WTC11 (cell line): ENCODE results near the gene ZNF571. TPM values are rescaled to one million over a fixed set of nuclear protein-coding genes. Genes with fewer than 3 reads are reported as not detected.

ENCODE experiments used
- ATAC-seq: fragments of 200-7000 bp; cut with Tn5 transposase; 2 replicates; pipeline ENCODE4 v1.10.0; 2021; ENCODE audit warnings: mild to moderate bottlenecking, moderate library complexity
- CTCF ChIA-PET: fragments of 300-600 bp; sonication (Branson Sonifier 250); formaldehyde crosslinking; loops from one replicate; lab custom pipeline; 2021; ENCODE audit warnings: antibody characterized with exemption; lab: Charles Lee
- POLR2A ChIA-PET: fragments of 350-600 bp; sonication (Branson Sonifier 250); formaldehyde crosslinking; loops from one replicate; lab custom pipeline; 2021; ENCODE audit warnings: antibody characterized with exemption; lab: Charles Lee
- DNase-seq: peaks from one replicate; pipeline ENCODE4 v3.0.0; 2021; ENCODE audit warnings: low spot score
- H3K27ac Mint-ChIP-seq: 2 replicates; pipeline ENCODE4 v1.8.0; 2021; ENCODE audit warnings: mixed read lengths
- H3K27me3 Mint-ChIP-seq: 2 replicates; pipeline ENCODE4 v1.8.0; 2021; ENCODE audit warnings: low read depth, mild to moderate bottlenecking, moderate library complexity, mixed read lengths
- H3K36me3 Mint-ChIP-seq: 2 replicates; pipeline ENCODE4 v1.8.0; 2021; ENCODE audit warnings: mixed read lengths
- H3K4me1 Mint-ChIP-seq: 2 replicates; pipeline ENCODE4 v1.8.0; 2022; ENCODE audit warnings: mixed read lengths
- H3K4me3 Mint-ChIP-seq: 2 replicates; pipeline ENCODE4 v1.8.0; 2021; ENCODE audit warnings: mild to moderate bottlenecking, moderate library complexity, mixed read lengths
- H3K9me3 Mint-ChIP-seq: 2 replicates; pipeline ENCODE4 v1.8.0; 2021; ENCODE audit warnings: mixed read lengths
- AR ChIP-seq: fragments of 250-450 bp; sonication (Bioruptor Pico); IDR thresholded peaks from 2 replicates; pipeline ENCODE4 v1.9.0; 2021; ENCODE audit warnings: mild to moderate bottlenecking
- CBFB ChIP-seq: sonication (generic); formaldehyde crosslinking; IDR thresholded peaks from 2 replicates; pipeline ENCODE4 v1.8.1; 2022; ENCODE audit warnings: mild to moderate bottlenecking, low read depth, missing genetic modification reagents
- E2F1 ChIP-seq: sonication (generic); formaldehyde crosslinking; IDR thresholded peaks from 2 replicates; pipeline ENCODE4 v1.8.0; 2022; ENCODE audit warnings: mild to moderate bottlenecking, missing genetic modification reagents
- E2F5 ChIP-seq: sonication (generic); formaldehyde crosslinking; IDR thresholded peaks from 2 replicates; pipeline ENCODE4 v1.8.1; 2022; ENCODE audit warnings: mild to moderate bottlenecking, moderate library complexity, missing genetic modification reagents
- ESRRA ChIP-seq: sonication (generic); formaldehyde crosslinking; IDR thresholded peaks from 2 replicates; pipeline ENCODE4 v1.8.1; 2022; ENCODE audit warnings: mild to moderate bottlenecking, missing genetic modification reagents, borderline replicate concordance
- FOXK1 ChIP-seq: sonication (generic); formaldehyde crosslinking; IDR thresholded peaks from 2 replicates; pipeline ENCODE4 v1.8.0; 2022; ENCODE audit warnings: mild to moderate bottlenecking, moderate library complexity, missing genetic modification reagents
- GABPB1 ChIP-seq: sonication (generic); formaldehyde crosslinking; IDR thresholded peaks from 2 replicates; pipeline ENCODE4 v1.8.1; 2023; ENCODE audit warnings: mild to moderate bottlenecking, missing genetic modification reagents
- GTF2I ChIP-seq: fragments of 250-450 bp; sonication (Bioruptor Pico); conservative IDR thresholded peaks from 2 replicates; pipeline ENCODE4 v1.4.0; 2021; ENCODE audit warnings: mild to moderate bottlenecking
- JAZF1 ChIP-seq: fragments of 250-450 bp; sonication (Bioruptor Pico); IDR thresholded peaks from 2 replicates; pipeline ENCODE4 v1.9.0; 2021; ENCODE audit warnings: moderate library complexity, mild to moderate bottlenecking, inconsistent platforms
- JUN ChIP-seq: sonication (generic); formaldehyde crosslinking; IDR thresholded peaks from 2 replicates; pipeline ENCODE4 v1.8.0; 2023; ENCODE audit warnings: mild to moderate bottlenecking, missing genetic modification reagents
- MAX ChIP-seq: sonication (generic); formaldehyde crosslinking; IDR thresholded peaks from 2 replicates; pipeline ENCODE4 v1.8.0; 2022; ENCODE audit warnings: mild to moderate bottlenecking, missing genetic modification reagents
- MXD4 ChIP-seq: fragments of 250-450 bp; sonication (Bioruptor Pico); IDR thresholded peaks from 2 replicates; pipeline ENCODE4 v1.8.0; 2021; ENCODE audit warnings: mild to moderate bottlenecking, moderate library complexity, borderline replicate concordance
- NR2C2 ChIP-seq: sonication (generic); formaldehyde crosslinking; IDR thresholded peaks from 2 replicates; pipeline ENCODE4 v1.8.0; 2022; ENCODE audit warnings: mild to moderate bottlenecking, missing genetic modification reagents
- OVOL2 ChIP-seq: fragments of 250-450 bp; sonication (Bioruptor Pico); IDR thresholded peaks from 2 replicates; pipeline ENCODE4 v1.9.0; 2021; ENCODE audit warnings: mild to moderate bottlenecking, borderline replicate concordance
- RELA ChIP-seq: sonication (generic); formaldehyde crosslinking; IDR thresholded peaks from 2 replicates; pipeline ENCODE4 v1.8.1; 2022; ENCODE audit warnings: missing genetic modification reagents, mild to moderate bottlenecking, borderline replicate concordance
- SMAD3 ChIP-seq: sonication (generic); formaldehyde crosslinking; IDR thresholded peaks from 2 replicates; pipeline ENCODE4 v1.8.0; 2022; ENCODE audit warnings: missing genetic modification reagents, mild to moderate bottlenecking, borderline replicate concordance
- SOX15 ChIP-seq: fragments of 250-450 bp; sonication (Bioruptor Pico); IDR thresholded peaks from 2 replicates; pipeline ENCODE4 v1.9.0; 2021; ENCODE audit warnings: mild to moderate bottlenecking
- TP53 ChIP-seq: sonication (generic); formaldehyde crosslinking; IDR thresholded peaks from 2 replicates; pipeline ENCODE4 v1.8.1; 2023; ENCODE audit warnings: mild to moderate bottlenecking, missing genetic modification reagents
- ZSCAN18 ChIP-seq: fragments of 250-450 bp; sonication (Bioruptor Pico); IDR thresholded peaks from 2 replicates; pipeline ENCODE4 v2.1.2; 2022; ENCODE audit warnings: mild to moderate bottlenecking, moderate library complexity
- total RNA-seq: library from RNA; stranded (reverse); gene quantifications from 3 replicates; pipeline ENCODE4 v1.2.3, GENCODE V29; 2021

Gene ZNF571
- total RNA-seq, 1 experiment from 2014 or later, result 5.1 TPM

GRCh38 chr19:37594304-37594981 lies at the start of gene ZNF571, which contains the start of gene ZNF540 (continued):
- TF ChIP-seq TP53 (CRISPR knock-in tag) (peak; percentile 54; the same call in 1 of the 2 replicates), MAX (peak; percentile 84), E2F5 (0 out of 2 replicates have a peak, but pooled peaks have one; percentile 45), JAZF1 (CRISPR knock-in tag) (no peak), SMAD3 (CRISPR knock-in tag) (no peak), ZSCAN18 (no peak), NR2C2 (no peak), AR (no peak), OVOL2 (no peak), JUN (no peak), E2F1 (no peak), GABPB1 (peak; percentile 75), MXD4 (CRISPR knock-in tag) (no peak), FOXK1 (no peak; the same call in 1 of the 2 replicates)

- ChIA-PET CTCF (no interaction called here), POLR2A (no interaction called here)
- H3K4me3 Mint-ChIP-seq, result no peak overlapping the region
- peaks cover 57% of the 10 kb centered on the region for H3K36me3 Mint-ChIP-seq
- ATAC-seq, result no peak
- TF ChIP-seq AR, result no peak
- no peak for TF ChIP-seq CBFB (CRISPR knock-in tag)
- no peak for TF ChIP-seq GTF2I (CRISPR knock-in tag)
- TF ChIP-seq SOX15 (CRISPR knock-in tag), result no peak
- TF ChIP-seq NR2C2, result no peak
- no peak for TF ChIP-seq RELA (CRISPR knock-in tag)
- TF ChIP-seq ESRRA, result no peak
- TF ChIP-seq, all 79 proteins: peak for 0
- Mint-ChIP-seq H3K27me3 (no peaks in the 10 kb centered on the region; the same call in 1 of the 2 replicates), H3K9me3 (peaks cover 61% of the 10 kb centered on the region), H3K4me1 (no peaks in the 10 kb centered on the region), H3K27ac (no peak overlapping the region)
- no peak for DNase-seq
These were observed 40.8 kb upstream of the ZNF571 start for GRCh38 chr19:37635076-37636056.
